Measurements from ENCODE around the gene INAFM1. TPM values are rescaled to one million over a fixed set of nuclear protein-coding genes. Genes with fewer than 3 reads are reported as not detected.
A peak's percentile ranks its signal among the peaks of the same experiment; 100 is the strongest.
"Not testable (repeated sequence)": the region's sequence is repeated elsewhere in the genome, so short reads cannot be mapped to it uniquely, and the experiment has no call there.

Gene INAFM1
- total RNA-seq, 3 donors from 2014 or later = 14.7 to 28.9 (median 16.7) TPM

DNA sequence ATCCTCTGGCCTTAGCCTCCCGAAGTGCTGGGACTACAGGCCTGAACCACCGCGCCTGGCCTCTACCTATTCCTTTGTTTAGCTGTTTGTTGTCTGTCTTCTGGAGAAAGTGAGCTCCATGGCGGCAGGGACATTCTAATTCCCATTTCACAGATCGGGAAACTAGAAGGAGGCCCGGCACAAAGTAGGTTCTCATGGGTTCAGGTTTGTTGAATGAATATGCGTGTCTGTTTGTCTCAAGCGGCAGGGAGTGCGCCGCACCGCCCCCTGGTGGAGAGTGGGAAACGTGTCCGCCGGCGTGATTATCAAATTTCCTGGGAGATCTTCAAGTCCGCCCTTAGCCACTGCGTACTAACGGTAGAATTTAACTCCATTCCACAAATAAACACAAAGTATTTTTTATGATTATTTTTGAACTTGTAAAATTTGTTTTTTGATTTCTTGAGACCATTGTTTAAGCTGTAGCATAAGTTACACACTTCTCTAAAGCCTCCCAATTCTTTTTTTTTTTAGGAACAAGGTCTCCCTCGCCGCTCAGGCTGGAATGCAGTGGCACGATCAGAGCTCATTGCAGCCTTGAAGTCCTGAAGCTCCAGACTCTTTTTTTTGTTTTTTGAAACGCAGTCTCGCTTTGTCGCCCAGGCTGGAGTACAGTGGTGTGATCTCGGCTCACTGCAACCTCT lies 27.2 kb upstream of the INAFM1 start:
- no peak overlapping the region for H3K4me3 ChIP-seq
- ATAC-seq (peak; percentile 46), DNase-seq (peak; percentile 82 to 87 (median 82))
- TF ChIP-seq, protein P1, sequence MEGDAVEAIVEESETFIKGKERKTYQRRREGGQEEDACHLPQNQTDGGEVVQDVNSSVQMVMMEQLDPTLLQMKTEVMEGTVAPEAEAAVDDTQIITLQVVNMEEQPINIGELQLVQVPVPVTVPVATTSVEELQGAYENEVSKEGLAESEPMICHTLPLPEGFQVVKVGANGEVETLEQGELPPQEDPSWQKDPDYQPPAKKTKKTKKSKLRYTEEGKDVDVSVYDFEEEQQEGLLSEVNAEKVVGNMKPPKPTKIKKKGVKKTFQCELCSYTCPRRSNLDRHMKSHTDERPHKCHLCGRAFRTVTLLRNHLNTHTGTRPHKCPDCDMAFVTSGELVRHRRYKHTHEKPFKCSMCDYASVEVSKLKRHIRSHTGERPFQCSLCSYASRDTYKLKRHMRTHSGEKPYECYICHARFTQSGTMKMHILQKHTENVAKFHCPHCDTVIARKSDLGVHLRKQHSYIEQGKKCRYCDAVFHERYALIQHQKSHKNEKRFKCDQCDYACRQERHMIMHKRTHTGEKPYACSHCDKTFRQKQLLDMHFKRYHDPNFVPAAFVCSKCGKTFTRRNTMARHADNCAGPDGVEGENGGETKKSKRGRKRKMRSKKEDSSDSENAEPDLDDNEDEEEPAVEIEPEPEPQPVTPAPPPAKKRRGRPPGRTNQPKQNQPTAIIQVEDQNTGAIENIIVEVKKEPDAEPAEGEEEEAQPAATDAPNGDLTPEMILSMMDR (IDR thresholded peaks at IDR 0.05) = peak; percentile 83
- H3K36me3 ChIP-seq (ENCODE audit: low read depth) = no peaks in the 10 kb centered on the region
- intact Hi-C loops (cut with DNase I, micrococcal nuclease) = loop anchor here (5.0 kb wide), 3 partner anchors 40 to 100 kb away; no protein-coding TSS in a partner anchor
- peaks cover 13% of the 10 kb centered on the region for H3K4me1 ChIP-seq (ENCODE audit: low read depth)
- H3K9me3 ChIP-seq = no peaks in the 10 kb centered on the region

DNA sequence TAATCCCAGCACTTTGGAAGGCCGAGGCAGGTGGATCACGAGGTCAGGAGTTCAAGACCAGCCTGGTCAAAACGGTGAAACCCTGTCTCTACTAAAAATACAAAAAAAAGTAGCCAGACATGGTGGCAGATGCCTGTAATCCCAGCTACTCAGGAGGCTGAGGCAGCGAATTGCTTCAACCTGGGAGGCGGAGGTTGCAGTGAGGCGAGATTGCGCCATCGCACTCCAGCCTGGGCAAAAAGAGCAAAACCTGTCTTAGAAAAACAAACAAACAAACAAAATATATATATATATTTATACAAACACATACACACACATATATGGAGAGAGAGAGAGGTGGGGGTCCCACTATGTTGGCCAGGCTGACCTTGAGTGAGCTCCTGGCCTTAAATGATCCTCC lies 21.7 kb upstream of the INAFM1 start:
- H3K9me3 ChIP-seq; H3K4me3 ChIP-seq; intact Hi-C loops (cut with DNase I, micrococcal nuclease); H3K36me3 ChIP-seq (ENCODE audit: low read depth); ATAC-seq; DNase-seq: not testable (repeated sequence)
- peaks cover 11% of the 10 kb centered on the region for H3K4me1 ChIP-seq (ENCODE audit: low read depth)

DNA sequence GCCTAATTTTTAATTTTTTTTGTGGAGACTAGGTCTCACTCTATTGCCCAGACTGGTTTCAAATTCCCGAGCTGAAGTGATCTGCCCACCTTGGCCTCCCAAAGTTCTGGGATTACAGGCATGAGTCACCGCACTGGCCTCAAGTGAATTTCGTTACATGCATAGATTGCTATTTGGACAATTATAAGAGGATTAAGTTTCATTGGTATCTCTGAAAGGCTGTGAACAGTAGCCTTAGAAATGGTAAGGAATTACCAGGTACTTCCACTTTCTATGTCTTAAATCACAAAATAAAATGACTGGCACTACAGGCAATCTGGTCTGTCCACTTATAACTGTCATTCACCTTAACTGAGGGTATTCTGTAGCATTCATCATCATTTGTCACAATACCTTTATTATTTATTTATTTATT lies 21.2 kb upstream of the INAFM1 start:
- H3K9me3 ChIP-seq = no peaks in the 10 kb centered on the region
- no peaks in the 10 kb centered on the region for H3K36me3 ChIP-seq (ENCODE audit: low read depth)
- TF ChIP-seq, protein P1 (IDR thresholded peaks at IDR 0.05) = no peak
- ATAC-seq = no peak
- DNase-seq = no peak
- intact Hi-C loops (cut with DNase I, micrococcal nuclease) = no loop called here
- H3K4me3 ChIP-seq = no peak overlapping the region
- peaks cover 16% of the 10 kb centered on the region for H3K4me1 ChIP-seq (ENCODE audit: low read depth)

DNA sequence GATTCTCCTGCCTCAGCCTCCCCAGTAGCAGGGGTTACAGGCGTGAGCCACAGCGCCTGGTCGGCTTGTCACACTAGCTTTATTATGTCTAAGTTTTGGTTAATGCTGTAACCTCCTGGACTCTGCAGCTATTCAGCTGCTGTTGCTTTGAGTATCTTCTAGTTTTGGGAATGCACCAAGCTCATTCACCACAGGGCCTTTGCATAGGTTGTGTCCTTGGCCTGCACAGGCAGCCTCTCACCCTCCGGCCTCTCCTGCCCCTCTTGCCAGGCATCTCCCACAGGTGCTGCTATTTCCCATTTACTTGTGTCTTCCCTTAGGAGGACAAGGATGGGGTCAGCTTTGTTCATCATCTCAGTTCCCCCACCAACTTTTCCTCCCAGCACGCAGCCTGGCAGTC lies 20.7 kb upstream of the INAFM1 start:
- no peak overlapping the region for H3K4me3 ChIP-seq
- TF ChIP-seq, protein P1 (IDR thresholded peaks at IDR 0.05) = no peak
- no peak for ATAC-seq
- H3K36me3 ChIP-seq (ENCODE audit: low read depth) = no peaks in the 10 kb centered on the region
- no peaks in the 10 kb centered on the region for H3K9me3 ChIP-seq
- intact Hi-C loops (cut with DNase I, micrococcal nuclease) = no loop called here
- peaks cover 21% of the 10 kb centered on the region for H3K4me1 ChIP-seq (ENCODE audit: low read depth)
- no peak for DNase-seq

DNA sequence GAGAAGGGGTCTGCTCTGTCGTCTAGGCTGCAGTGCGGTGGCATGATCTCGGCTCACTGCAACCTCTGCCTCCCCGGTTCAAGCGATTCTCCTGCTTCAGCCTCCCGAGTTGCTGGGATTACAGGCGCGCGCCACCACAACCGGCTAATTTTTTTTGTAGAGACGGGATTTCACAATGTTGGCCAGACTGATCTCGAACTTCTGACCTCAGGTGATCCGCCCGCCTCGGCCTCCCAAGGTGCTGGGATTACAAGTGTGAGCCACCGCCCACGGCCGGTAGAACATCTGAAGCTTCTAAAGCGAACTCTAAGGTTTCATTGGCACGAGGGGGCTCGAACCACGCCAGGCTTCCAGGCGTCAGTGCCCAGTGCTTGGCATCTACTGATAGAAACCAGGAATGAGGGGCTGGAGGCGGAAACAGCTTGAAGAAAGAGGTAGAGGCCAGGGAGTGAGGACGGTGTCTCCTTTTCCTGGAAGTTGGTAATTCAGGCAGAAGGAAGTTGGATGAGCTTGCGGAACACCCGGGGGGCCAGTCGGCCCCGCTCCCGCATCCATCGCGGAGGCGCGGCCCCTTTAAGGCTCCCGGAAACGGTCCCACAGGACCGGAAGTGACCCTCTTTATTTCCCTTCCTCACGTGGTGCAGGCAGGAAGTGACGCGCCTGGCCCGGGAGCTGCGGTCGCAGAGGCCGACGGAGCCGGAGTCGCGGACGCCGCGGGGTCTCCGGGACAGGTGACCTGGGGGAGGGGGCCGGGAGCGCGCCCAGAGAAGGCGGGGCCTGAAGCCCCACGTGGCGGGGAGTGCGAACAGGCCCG lies 18.6 kb upstream of the INAFM1 start, which contains the start of gene CCDC9:
Gene CCDC9 (plus strand): TSS at position 647 of the 814 bp plus-strand sequence. CDS start 1,876 bp downstream, outside the sequence.
- no peaks in the 10 kb centered on the region for H3K9me3 ChIP-seq
- H3K4me1 ChIP-seq (ENCODE audit: low read depth) = peaks cover 23% of the 10 kb centered on the region
- TF ChIP-seq, protein P1 (IDR thresholded peaks at IDR 0.05) = no peak
- peak within 1 kb of the TSS; percentile 23 for H3K4me3 ChIP-seq
- ATAC-seq (peak; percentile 65), DNase-seq (peak; percentile 94 to 99 (median 97))
- intact Hi-C loops (cut with DNase I, micrococcal nuclease) = no loop called here
- no peaks in the 10 kb centered on the region for H3K36me3 ChIP-seq (ENCODE audit: low read depth)
